ENCODE measurements around the gene TRIM39. TPM values are rescaled to one million over a fixed set of nuclear protein-coding genes. Genes with fewer than 3 reads are reported as not detected.
A peak's percentile ranks its signal among the peaks of the same experiment; 100 is the strongest.

TRIM39 gene
- total RNA-seq, 1 experiment from 2014 or later, result 24.9 TPM

GRCh38 chr6:30325150-30325872 is 1.4 kb upstream of the TRIM39 start:
- POLR2A ChIA-PET, result interaction anchor here (0.6 to 2.3 kb wide), 5 partner anchors 10 to 1341 kb away, joined by 3 to 20 read pairs (median 4); partner anchors contain the start of gene TRIM26
- peaks cover 61% of the 10 kb centered on the region for H3K4me1 Mint-ChIP-seq

GRCh38 chr6:30325873-30326525 is 728 bp upstream of the TRIM39 start:
- H3K27me3 Mint-ChIP-seq (ENCODE audit: low read depth), result no peaks in the 10 kb centered on the region; the same call in 1 of the 2 replicates
- ChIA-PET CTCF (interaction anchor here (0.6 to 2.2 kb wide), 12 partner anchors 31 to 216 kb away, joined by 3 to 12 read pairs (median 4); partner anchors contain the start of gene TRIM26), POLR2A (interaction anchor here (0.6 to 2.3 kb wide), 7 partner anchors 11 to 1342 kb away, joined by 3 to 20 read pairs (median 4); partner anchors contain the start of gene TRIM26)
- peaks cover 55% of the 10 kb centered on the region for H3K4me1 Mint-ChIP-seq
- peak overlapping the region; percentile 82 for H3K4me3 Mint-ChIP-seq
- DNase-seq (ENCODE audit: low spot score), result peak; percentile 69
- peaks cover 17% of the 10 kb centered on the region for H3K36me3 Mint-ChIP-seq
- H3K27ac Mint-ChIP-seq, result peak overlapping the region; percentile 99
- peak; percentile 85 for ATAC-seq
- no peaks in the 10 kb centered on the region for H3K9me3 Mint-ChIP-seq
- TF ChIP-seq HMGXB4 (CRISPR knock-in tag; IDR thresholded peaks at IDR 0.05) (no peak), ARID4B (CRISPR knock-in tag; IDR thresholded peaks at IDR 0.05; ENCODE audit: borderline replicate concordance) (no peak), FOXP1 (CRISPR knock-in tag; IDR thresholded peaks at IDR 0.05; ENCODE audit: borderline replicate concordance) (peak; percentile 65; the same call in 1 of the 2 replicates), ZNF121 (CRISPR knock-in tag; IDR thresholded peaks at IDR 0.05) (no peak), JAZF1 (CRISPR knock-in tag; IDR thresholded peaks at IDR 0.05) (no peak), ZSCAN18 (CRISPR knock-in tag; IDR thresholded peaks at IDR 0.05) (no peak), AFF4 (CRISPR knock-in tag; IDR thresholded peaks at IDR 0.05; ENCODE audit: borderline replicate concordance) (peak; percentile 55; the same call in 1 of the 2 replicates), SOX15 (CRISPR knock-in tag; IDR thresholded peaks at IDR 0.05) (no peak)

More at GRCh38 chr6:30325150-30325872, 1.4 kb upstream of the TRIM39 start:
- DNase-seq (ENCODE audit: low spot score) (peak; percentile 80), ATAC-seq (no peak)
- TF ChIP-seq NFE2L1 (CRISPR knock-in tag; IDR thresholded peaks at IDR 0.05) (no peak), SOX15 (CRISPR knock-in tag; IDR thresholded peaks at IDR 0.05) (no peak), HMGA2 (CRISPR knock-in tag; IDR thresholded peaks at IDR 0.05) (no peak), TEAD1 (CRISPR knock-in tag; IDR thresholded peaks at IDR 0.05) (no peak), E2F5 (CRISPR knock-in tag; IDR thresholded peaks at IDR 0.05) (no peak), ELF4 (CRISPR knock-in tag; IDR thresholded peaks at IDR 0.05; ENCODE audit: low read depth) (no peak), TCF7 (CRISPR knock-in tag; IDR thresholded peaks at IDR 0.05; ENCODE audit: low read depth) (no peak), FOXP4 (CRISPR knock-in tag; IDR thresholded peaks at IDR 0.05) (no peak), EMX1 (CRISPR knock-in tag; IDR thresholded peaks at IDR 0.05) (no peak), ATF1 (CRISPR knock-in tag; IDR thresholded peaks at IDR 0.05) (no peak)
- H3K9me3 Mint-ChIP-seq, result no peaks in the 10 kb centered on the region
- CTCF ChIA-PET, result interaction anchor here (0.6 to 2.2 kb wide), 10 partner anchors 33 to 194 kb away, joined by 3 to 12 read pairs (median 4); partner anchors contain the start of gene TRIM26
- H3K27me3 Mint-ChIP-seq (ENCODE audit: low read depth), result no peaks in the 10 kb centered on the region; the same call in 1 of the 2 replicates
- H3K4me3 Mint-ChIP-seq, result peak overlapping the region; percentile 82
- H3K36me3 Mint-ChIP-seq, result peaks cover 14% of the 10 kb centered on the region
- peak overlapping the region; percentile 99 for H3K27ac Mint-ChIP-seq
